H9 (cell line): Measurements from ENCODE around the gene GORASP1. TPM values are rescaled to one million over a fixed set of nuclear protein-coding genes. Genes with fewer than 3 reads are reported as not detected.

Experiments
- DNase-seq: peaks from one replicate; pipeline ENCODE4 v3.0.0-alpha.2; 2017
- H2AFZ ChIP-seq: one replicate; pipeline ENCODE4 v1.6.1; 2013; ENCODE audit warnings: mild to moderate bottlenecking, low read length, control low read depth, moderate library complexity
- H2AK5ac ChIP-seq: 2 replicates; pipeline ENCODE4 v1.6.1; 2013; ENCODE audit warnings: low read length, control low read depth, mixed read lengths; ENCODE audit not compliant: insufficient read length
- H2BK120ac ChIP-seq: one replicate; pipeline ENCODE4 v1.6.1; 2013; ENCODE audit warnings: low read depth, mild to moderate bottlenecking, low read length, control low read depth, inconsistent platforms; ENCODE audit not compliant: poor library complexity, severe bottlenecking
- H2BK12ac ChIP-seq: 2 replicates; pipeline ENCODE4 v1.6.1; 2013; ENCODE audit warnings: low read length, control low read depth, mixed read lengths, low read depth; ENCODE audit not compliant: insufficient read length
- H2BK15ac ChIP-seq: 2 replicates; pipeline ENCODE4 v1.6.1; 2013; ENCODE audit warnings: low read depth, low read length, control low read depth
- H2BK20ac ChIP-seq: one replicate; pipeline ENCODE4 v1.6.1; 2013; ENCODE audit warnings: low read depth, mild to moderate bottlenecking, low read length, control low read depth, inconsistent platforms; ENCODE audit not compliant: poor library complexity, severe bottlenecking
- H2BK5ac ChIP-seq: 2 replicates; pipeline ENCODE4 v1.6.1; 2013; ENCODE audit warnings: low read length, control low read depth, mixed read lengths; ENCODE audit not compliant: insufficient read length
- H3K14ac ChIP-seq: 2 replicates; pipeline ENCODE4 v1.6.1; 2013; ENCODE audit warnings: low read length, control low read depth; ENCODE audit not compliant: insufficient read depth
- H3K18ac ChIP-seq: 2 replicates; pipeline ENCODE4 v1.6.1; 2013; ENCODE audit warnings: low read depth, mild to moderate bottlenecking, mixed read lengths, low read length, control low read depth; ENCODE audit not compliant: insufficient read length
- H3K23ac ChIP-seq: 2 replicates; pipeline ENCODE4 v1.6.1; 2013; ENCODE audit warnings: low read length, control low read depth, mixed read lengths, low read depth; ENCODE audit not compliant: insufficient read length
- H3K23me2 ChIP-seq: 2 replicates; pipeline ENCODE4 v1.6.1; 2013; ENCODE audit warnings: low read depth, mild to moderate bottlenecking, mixed read lengths, low read length, control low read depth; ENCODE audit not compliant: insufficient read length, poor library complexity, severe bottlenecking
- H3K27ac ChIP-seq: 2 replicates; pipeline ENCODE4 v1.5.1; 2013; ENCODE audit warnings: low read length, control low read depth, mixed read lengths, low read depth; ENCODE audit not compliant: insufficient read length
- H3K27me3 ChIP-seq: 2 replicates; pipeline ENCODE4 v1.6.1; 2013; ENCODE audit warnings: low read length, control low read depth, inconsistent platforms; ENCODE audit not compliant: insufficient read depth
- H3K4ac ChIP-seq: 2 replicates; pipeline ENCODE4 v1.6.1; 2013; ENCODE audit warnings: low read depth, mild to moderate bottlenecking, control low read depth, inconsistent platforms, low read length, moderate library complexity
- H3K4me1 ChIP-seq: 2 replicates; pipeline ENCODE4 v1.6.1; 2013; ENCODE audit warnings: low read length, control low read depth, inconsistent platforms; ENCODE audit not compliant: insufficient read depth
- H3K4me2 ChIP-seq: 2 replicates; pipeline ENCODE4 v1.6.1; 2013; ENCODE audit warnings: low read length, control low read depth, mixed read lengths; ENCODE audit not compliant: insufficient read length, insufficient read depth
- H3K56ac ChIP-seq: 2 replicates; pipeline ENCODE4 v1.6.1; 2013; ENCODE audit warnings: low read depth, mild to moderate bottlenecking, mixed read lengths, low read length, control low read depth; ENCODE audit not compliant: insufficient read length
- H3K79me1 ChIP-seq: 2 replicates; pipeline ENCODE4 v1.6.1; 2013; ENCODE audit warnings: low read depth, mild to moderate bottlenecking, moderate library complexity, low read length, control low read depth, inconsistent platforms; ENCODE audit not compliant: insufficient read depth, poor library complexity, severe bottlenecking
- H3K79me2 ChIP-seq: 2 replicates; pipeline ENCODE4 v1.6.1; 2013; ENCODE audit warnings: low read length, control low read depth, inconsistent platforms; ENCODE audit not compliant: insufficient read depth
- H3K9ac ChIP-seq: 2 replicates; pipeline ENCODE4 v1.6.1; 2013; ENCODE audit warnings: low read length, control low read depth, mixed read lengths; ENCODE audit not compliant: insufficient read length; ENCODE audit errors: extremely low read depth
- H3K9me3 ChIP-seq: one replicate; pipeline ENCODE4 v1.6.1; 2013; ENCODE audit warnings: low read depth, low read length, inconsistent platforms; ENCODE audit not compliant: control insufficient read depth
- H3T11ph ChIP-seq: one replicate; pipeline ENCODE4 v1.6.1; 2013; ENCODE audit warnings: mild to moderate bottlenecking, low read length, control low read depth, inconsistent platforms
- H4K20me1 ChIP-seq: one replicate; pipeline ENCODE4 v1.6.1; 2013; ENCODE audit not compliant: control insufficient read depth, insufficient read length, insufficient read depth
- H4K5ac ChIP-seq: 2 replicates; pipeline ENCODE4 v1.6.1; 2013; ENCODE audit warnings: low read depth, mild to moderate bottlenecking, mixed read lengths, low read length, control low read depth; ENCODE audit not compliant: insufficient read length
- H4K8ac ChIP-seq: replicated peaks from 2 replicates; pipeline ENCODE4 v1.6.1; 2013; ENCODE audit warnings: low read length, control low read depth, mixed read lengths, low read depth; ENCODE audit not compliant: insufficient read length
- H4K91ac ChIP-seq: 2 replicates; pipeline ENCODE4 v1.6.1; 2013; ENCODE audit warnings: low read depth, mild to moderate bottlenecking, moderate library complexity, mixed read lengths, low read length, control low read depth; ENCODE audit not compliant: insufficient read length
- H3K27ac Mint-ChIP-seq, 3 experiments: 2 replicates in 2 of 3; 3 replicates in 1 of 3; pipeline ENCODE4 v1.8.0; 2020 to 2021; ENCODE audit warnings: mixed read lengths in 3 of 3, mild to moderate bottlenecking in 1 of 3, moderate library complexity in 1 of 3
- H3K27me3 Mint-ChIP-seq: 2 replicates; pipeline ENCODE4 v1.8.0; 2021; ENCODE audit warnings: low read depth, mild to moderate bottlenecking, moderate library complexity, mixed read lengths
- H3K36me3 Mint-ChIP-seq, 3 experiments: 2 replicates in 2 of 3; 3 replicates in 1 of 3; pipeline ENCODE4 v1.8.0; 2020 to 2021; ENCODE audit warnings: low read depth in 3 of 3, mixed read lengths in 3 of 3; ENCODE audit not compliant: insufficient read depth in 1 of 3
- H3K4me1 Mint-ChIP-seq, 2 experiments: 2 replicates each; pipeline ENCODE4 v1.8.0; 2020; ENCODE audit warnings: mixed read lengths in 2 of 2
- H3K4me3 Mint-ChIP-seq, 2 experiments: 2 replicates in 1 of 2; 3 replicates in 1 of 2; pipeline ENCODE4 v1.8.0; 2020 to 2021; ENCODE audit warnings: mild to moderate bottlenecking in 2 of 2, mixed read lengths in 2 of 2, moderate library complexity in 1 of 2
- H3K9me3 Mint-ChIP-seq, 2 experiments: 2 replicates in 1 of 2; 3 replicates in 1 of 2; pipeline ENCODE4 v1.8.0; 2020; ENCODE audit warnings: mild to moderate bottlenecking in 2 of 2, mixed read lengths in 2 of 2, moderate library complexity in 1 of 2
- WGBS: extraction: QIAGEN DNeasy Blood & Tissue Kit; methylation state at CpG from one replicate; pipeline ENCODE4 v1.1.7; 2013; ENCODE audit warnings: missing lambda C conversion rate, low lambda C conversion rate, mixed read lengths; ENCODE audit not compliant: insufficient read length; ENCODE audit errors: extremely low coverage; 5-methylcytosine and 5-hydroxymethylcytosine counted together
- total RNA-seq: library from RNA; stranded (reverse); gene quantifications from 2 replicates; pipeline ENCODE4 v1.2.1, GENCODE V29; 2021
- TF ChIP-seq, protein P1 (sequence below): fragments of 200-600 bp; sonication (generic); conservative IDR thresholded peaks from 3 replicates; pipeline ENCODE4 v1.8.0; 2021; ENCODE audit warnings: antibody characterized with exemption, mild to moderate bottlenecking

GORASP1 gene
- total RNA-seq, 1 experiment from 2014 or later = 37.4 TPM

- H4K5ac ChIP-seq = no peak overlapping the region
- no peak overlapping the region for H2BK5ac ChIP-seq
- no peaks in the 10 kb centered on the region for H3K4me1 ChIP-seq
- no peaks in the 10 kb centered on the region for H4K20me1 ChIP-seq
- H4K8ac ChIP-seq = no peak overlapping the region
- no peak overlapping the region for H2BK20ac ChIP-seq
- no peak overlapping the region for H2BK120ac ChIP-seq
- H3K56ac ChIP-seq = no peak overlapping the region
- H3K23ac ChIP-seq = no peak overlapping the region
- no peaks in the 10 kb centered on the region for H3K9me3 Mint-ChIP-seq
- WGBS = no CpG with 5 or more reads among the region's 4 CpGs
- H3T11ph ChIP-seq = no peak overlapping the region
- TF ChIP-seq, protein P1, sequence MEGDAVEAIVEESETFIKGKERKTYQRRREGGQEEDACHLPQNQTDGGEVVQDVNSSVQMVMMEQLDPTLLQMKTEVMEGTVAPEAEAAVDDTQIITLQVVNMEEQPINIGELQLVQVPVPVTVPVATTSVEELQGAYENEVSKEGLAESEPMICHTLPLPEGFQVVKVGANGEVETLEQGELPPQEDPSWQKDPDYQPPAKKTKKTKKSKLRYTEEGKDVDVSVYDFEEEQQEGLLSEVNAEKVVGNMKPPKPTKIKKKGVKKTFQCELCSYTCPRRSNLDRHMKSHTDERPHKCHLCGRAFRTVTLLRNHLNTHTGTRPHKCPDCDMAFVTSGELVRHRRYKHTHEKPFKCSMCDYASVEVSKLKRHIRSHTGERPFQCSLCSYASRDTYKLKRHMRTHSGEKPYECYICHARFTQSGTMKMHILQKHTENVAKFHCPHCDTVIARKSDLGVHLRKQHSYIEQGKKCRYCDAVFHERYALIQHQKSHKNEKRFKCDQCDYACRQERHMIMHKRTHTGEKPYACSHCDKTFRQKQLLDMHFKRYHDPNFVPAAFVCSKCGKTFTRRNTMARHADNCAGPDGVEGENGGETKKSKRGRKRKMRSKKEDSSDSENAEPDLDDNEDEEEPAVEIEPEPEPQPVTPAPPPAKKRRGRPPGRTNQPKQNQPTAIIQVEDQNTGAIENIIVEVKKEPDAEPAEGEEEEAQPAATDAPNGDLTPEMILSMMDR = no peak
- no peak overlapping the region for H2BK12ac ChIP-seq
- H3K27me3 Mint-ChIP-seq = no peaks in the 10 kb centered on the region
- no peaks in the 10 kb centered on the region for H3K79me1 ChIP-seq
- H2AFZ ChIP-seq = no peak overlapping the region
- no peak overlapping the region for H3K9ac ChIP-seq
- H4K91ac ChIP-seq = no peak overlapping the region
- no peaks in the 10 kb centered on the region for H3K9me3 ChIP-seq
- H3K36me3 Mint-ChIP-seq = peaks cover 12 to 41% (median 35%) of the 10 kb centered on the region in 3 experiments; a peak in 5 of 7 replicates
- no peak overlapping the region for H3K27ac ChIP-seq
- no peak overlapping the region for H3K27ac Mint-ChIP-seq
- H3K23me2 ChIP-seq = no peaks in the 10 kb centered on the region
- H3K4me1 Mint-ChIP-seq = no peaks in the 10 kb centered on the region
- H3K27me3 ChIP-seq = no peaks in the 10 kb centered on the region
- H3K4ac ChIP-seq = no peak overlapping the region
- H2AK5ac ChIP-seq = no peak overlapping the region
- no peak overlapping the region for H3K4me2 ChIP-seq
- no peak overlapping the region for H3K18ac ChIP-seq
- DNase-seq = no peak
- H3K79me2 ChIP-seq = no peaks in the 10 kb centered on the region
- no peak overlapping the region for H2BK15ac ChIP-seq
- no peak overlapping the region for H3K4me3 Mint-ChIP-seq
- no peak overlapping the region for H3K14ac ChIP-seq
Measured at GRCh38 chr3:39082666-39083313, 24.6 kb downstream of the GORASP1 start.
